ENCODE measurements around the gene ASTN2. TPM values are rescaled to one million over a fixed set of nuclear protein-coding genes. Genes with fewer than 3 reads are reported as not detected.

ASTN2 gene
- total RNA-seq, 1 donor from 2014 or later = 7.3 TPM

DNA sequence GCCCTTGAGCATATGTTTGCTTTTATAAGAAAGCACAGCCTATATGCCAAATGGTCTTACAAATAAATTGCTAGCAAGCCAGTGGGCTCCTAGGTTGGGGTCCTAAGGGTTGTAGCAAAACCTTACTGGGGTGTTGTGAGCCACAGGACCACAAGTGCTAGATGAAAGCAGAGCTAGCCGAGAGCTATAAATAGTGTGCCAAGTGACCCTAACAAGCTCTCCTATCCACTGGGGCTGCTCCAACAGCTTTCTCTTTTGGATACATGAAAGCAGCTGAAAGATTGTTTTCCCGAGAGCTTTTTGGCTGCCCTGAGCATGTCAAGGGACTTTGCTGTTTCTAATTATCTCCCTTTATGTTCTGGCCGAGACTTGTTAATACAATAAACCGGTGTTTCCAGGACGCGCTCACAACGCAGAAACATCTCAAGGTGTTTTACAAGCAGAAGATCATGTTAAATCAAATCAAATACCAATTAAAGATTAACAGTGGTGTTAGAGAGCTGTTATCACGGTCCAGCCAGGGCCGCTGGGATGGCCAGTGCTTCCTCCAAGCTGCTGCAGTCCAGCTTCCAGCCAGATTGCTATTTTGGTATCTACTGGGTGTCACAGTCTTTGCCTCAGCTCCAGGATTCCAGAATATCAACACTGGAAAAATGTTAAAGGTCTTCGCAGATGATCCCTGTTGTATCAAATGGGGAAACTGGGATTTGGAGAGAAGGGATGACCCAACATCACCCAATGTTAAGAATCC lies 351.0 kb downstream of the ASTN2 start:
- Histone ChIP-seq H3K27me3 (ENCODE audit: control insufficient read depth in 3 of 3, insufficient read depth in 3 of 3, low read length in 3 of 3) (no peaks in the 10 kb centered on the region), H3K36me3 (ENCODE audit: control insufficient read depth in 3 of 3, insufficient read depth in 3 of 3, low read length in 3 of 3) (no peaks in the 10 kb centered on the region), H3K4me3 (ENCODE audit: low read length in 3 of 3) (peak overlapping the region; percentile 7 to 43 (median 22)), H3K9ac (ENCODE audit: low read depth in 1 of 3, low read length in 3 of 3) (peak overlapping the region in 1 of 3 donors; percentile 16), H3K4me1 (ENCODE audit: control insufficient read depth in 3 of 3, insufficient read depth in 3 of 3, low read length in 3 of 3) (peaks cover 0 to 3% (median 2%) of the 10 kb centered on the region in 3 donors), H3K9me3 (ENCODE audit: control insufficient read depth in 3 of 3, low read length in 3 of 3) (no peaks in the 10 kb centered on the region), H3K27ac (ENCODE audit: low read depth, low read length) (peak overlapping the region; percentile 1)

DNA sequence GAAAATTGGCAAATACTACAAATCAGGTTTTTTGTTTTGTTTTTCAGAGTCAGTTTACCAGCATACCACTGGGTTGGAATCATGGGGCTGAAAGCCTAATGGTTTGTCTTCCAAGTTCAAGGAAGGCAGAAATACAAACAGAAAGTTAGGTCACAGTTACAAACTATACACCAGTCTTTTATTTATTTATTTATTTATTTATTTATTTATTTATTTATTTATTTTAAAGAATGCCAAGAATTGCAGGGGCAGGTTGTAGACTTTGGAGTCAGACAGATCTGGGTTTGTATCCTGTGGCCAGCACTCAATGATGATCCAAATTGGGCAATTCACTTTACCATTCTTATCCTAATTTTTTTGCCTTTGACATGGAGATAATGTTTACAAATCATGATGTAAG lies 353.9 kb downstream of the ASTN2 start:
- Histone ChIP-seq H3K27ac (ENCODE audit: low read depth, low read length) (no peak overlapping the region), H3K9me3 (ENCODE audit: control insufficient read depth in 3 of 3, low read length in 3 of 3) (no peaks in the 10 kb centered on the region), H3K9ac (ENCODE audit: low read depth in 1 of 3, low read length in 3 of 3) (no peak overlapping the region), H3K27me3 (ENCODE audit: control insufficient read depth in 3 of 3, insufficient read depth in 3 of 3, low read length in 3 of 3) (no peaks in the 10 kb centered on the region), H3K4me1 (ENCODE audit: control insufficient read depth in 3 of 3, insufficient read depth in 3 of 3, low read length in 3 of 3) (peaks cover 2 to 5% (median 3%) of the 10 kb centered on the region in 3 donors), H3K36me3 (ENCODE audit: control insufficient read depth in 3 of 3, insufficient read depth in 3 of 3, low read length in 3 of 3) (no peaks in the 10 kb centered on the region), H3K4me3 (ENCODE audit: low read length in 3 of 3) (no peak overlapping the region)

DNA sequence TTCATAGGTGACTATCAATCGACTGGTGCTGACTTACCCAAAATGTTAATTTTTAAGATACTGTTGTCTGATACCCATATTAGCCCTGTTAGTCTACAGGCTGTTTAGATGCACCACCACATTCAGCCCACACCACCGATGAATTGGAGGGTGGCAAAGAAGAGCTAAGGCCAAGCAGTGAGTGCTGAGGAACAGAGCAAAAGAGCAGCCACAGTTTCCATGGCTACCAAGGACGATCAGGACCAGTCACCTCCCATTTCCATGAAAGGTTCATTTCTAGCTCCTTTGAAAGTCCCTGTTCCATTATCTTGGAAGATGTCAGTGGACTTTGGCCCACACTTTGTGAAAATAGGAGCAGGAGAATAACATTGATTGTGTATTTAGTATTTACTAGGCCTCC lies 364.9 kb downstream of the ASTN2 start:
- no peaks in the 10 kb centered on the region for H3K9me3 ChIP-seq (ENCODE audit: control insufficient read depth in 3 of 3, low read length in 3 of 3)
- no peak overlapping the region for H3K27ac ChIP-seq (ENCODE audit: low read depth, low read length)
- H3K36me3 ChIP-seq (ENCODE audit: control insufficient read depth in 3 of 3, insufficient read depth in 3 of 3, low read length in 3 of 3) = no peaks in the 10 kb centered on the region
- H3K4me3 ChIP-seq (ENCODE audit: low read length in 3 of 3) = no peak overlapping the region
- peaks cover 0 to 6% (median 0%) of the 10 kb centered on the region in 3 donors for H3K4me1 ChIP-seq (ENCODE audit: control insufficient read depth in 3 of 3, insufficient read depth in 3 of 3, low read length in 3 of 3)
- no peak overlapping the region for H3K9ac ChIP-seq (ENCODE audit: low read depth in 1 of 3, low read length in 3 of 3)
- no peaks in the 10 kb centered on the region for H3K27me3 ChIP-seq (ENCODE audit: control insufficient read depth in 3 of 3, insufficient read depth in 3 of 3, low read length in 3 of 3)

DNA sequence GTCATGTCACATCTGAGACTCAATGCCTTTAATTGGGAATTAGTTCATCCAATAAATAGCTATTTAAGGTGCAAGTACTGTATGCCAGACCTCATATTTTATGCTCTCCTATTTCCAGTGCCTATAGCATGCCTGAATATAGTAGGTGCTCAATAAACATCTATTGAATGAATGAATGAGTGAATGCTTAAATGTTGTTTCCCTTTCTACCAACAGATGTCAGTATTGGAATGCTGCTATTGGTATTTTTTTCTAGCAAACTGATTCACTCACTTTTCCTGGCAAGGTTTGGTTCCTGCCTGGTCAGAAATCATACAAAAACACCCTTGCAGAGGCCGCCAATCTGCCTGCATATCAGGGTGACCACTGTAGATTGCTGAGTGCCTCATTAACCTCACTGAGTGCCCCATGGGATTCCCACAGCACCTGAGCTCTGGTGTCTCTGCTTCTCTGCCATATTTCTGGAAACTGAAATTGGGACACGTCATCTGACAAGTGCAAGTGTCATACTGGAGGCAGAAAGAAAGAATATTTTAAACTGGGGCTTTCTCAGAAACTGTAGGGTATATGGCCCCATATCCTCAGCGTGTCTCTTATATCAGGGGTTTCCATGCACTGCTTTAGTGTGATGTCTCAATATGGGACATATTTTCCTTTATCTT lies 368.1 kb downstream of the ASTN2 start:
- Histone ChIP-seq H3K27me3 (ENCODE audit: control insufficient read depth in 3 of 3, insufficient read depth in 3 of 3, low read length in 3 of 3) (no peaks in the 10 kb centered on the region), H3K36me3 (ENCODE audit: control insufficient read depth in 3 of 3, insufficient read depth in 3 of 3, low read length in 3 of 3) (no peaks in the 10 kb centered on the region), H3K4me1 (ENCODE audit: control insufficient read depth in 3 of 3, insufficient read depth in 3 of 3, low read length in 3 of 3) (no peaks in the 10 kb centered on the region), H3K9me3 (ENCODE audit: control insufficient read depth in 3 of 3, low read length in 3 of 3) (no peaks in the 10 kb centered on the region), H3K4me3 (ENCODE audit: low read length in 3 of 3) (no peak overlapping the region), H3K9ac (ENCODE audit: low read depth in 1 of 3, low read length in 3 of 3) (no peak overlapping the region), H3K27ac (ENCODE audit: low read depth, low read length) (no peak overlapping the region)

DNA sequence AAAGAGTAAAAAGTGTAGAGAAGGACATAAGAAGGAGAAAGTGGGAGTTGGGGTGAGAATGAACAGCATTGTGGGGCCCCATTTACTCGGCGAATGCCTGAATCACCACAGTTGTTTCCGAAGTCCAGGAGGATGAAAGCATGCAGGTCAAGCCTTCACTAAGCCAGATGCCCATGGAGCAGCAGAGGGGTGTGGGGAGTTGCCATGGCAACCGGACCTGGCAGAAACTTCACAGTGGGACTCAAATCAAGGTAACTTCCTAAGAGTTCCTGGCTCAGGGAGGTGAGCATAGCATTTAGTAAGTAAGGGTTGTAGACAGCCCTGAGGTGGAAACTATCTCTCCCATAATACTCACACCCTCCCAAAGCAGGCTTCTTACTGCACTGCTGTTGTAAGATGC lies 370.6 kb downstream of the ASTN2 start:
- H3K27me3 ChIP-seq (ENCODE audit: control insufficient read depth in 3 of 3, insufficient read depth in 3 of 3, low read length in 3 of 3) = no peaks in the 10 kb centered on the region
- no peaks in the 10 kb centered on the region for H3K9me3 ChIP-seq (ENCODE audit: control insufficient read depth in 3 of 3, low read length in 3 of 3)
- H3K4me3 ChIP-seq (ENCODE audit: low read length in 3 of 3) = no peak overlapping the region
- no peaks in the 10 kb centered on the region for H3K36me3 ChIP-seq (ENCODE audit: control insufficient read depth in 3 of 3, insufficient read depth in 3 of 3, low read length in 3 of 3)
- no peak overlapping the region for H3K27ac ChIP-seq (ENCODE audit: low read depth, low read length)
- no peaks in the 10 kb centered on the region for H3K4me1 ChIP-seq (ENCODE audit: control insufficient read depth in 3 of 3, insufficient read depth in 3 of 3, low read length in 3 of 3)
- H3K9ac ChIP-seq (ENCODE audit: low read depth in 1 of 3, low read length in 3 of 3) = no peak overlapping the region

DNA sequence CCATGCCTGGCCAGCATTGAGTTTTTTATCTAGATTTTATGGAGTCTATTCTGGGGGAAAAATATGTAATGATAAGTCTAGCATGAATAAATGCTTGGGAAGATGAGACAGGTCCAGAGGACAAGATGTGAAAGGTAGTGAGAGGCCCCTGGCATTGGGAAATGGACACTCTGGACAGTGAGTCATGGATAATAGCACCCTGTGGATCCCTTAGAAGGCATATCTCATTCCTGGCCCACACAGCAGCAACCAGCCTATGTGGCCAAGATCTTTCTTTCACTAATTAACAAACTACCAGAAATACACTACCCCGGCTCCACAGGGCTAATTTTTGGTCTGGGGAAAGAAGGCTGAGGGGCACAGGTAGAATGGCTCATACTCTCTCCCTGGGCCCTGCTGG lies 371.7 kb downstream of the ASTN2 start:
- no peaks in the 10 kb centered on the region for H3K4me1 ChIP-seq (ENCODE audit: control insufficient read depth in 3 of 3, insufficient read depth in 3 of 3, low read length in 3 of 3)
- H3K27ac ChIP-seq (ENCODE audit: low read depth, low read length) = no peak overlapping the region
- no peaks in the 10 kb centered on the region for H3K27me3 ChIP-seq (ENCODE audit: control insufficient read depth in 3 of 3, insufficient read depth in 3 of 3, low read length in 3 of 3)
- no peaks in the 10 kb centered on the region for H3K9me3 ChIP-seq (ENCODE audit: control insufficient read depth in 3 of 3, low read length in 3 of 3)
- H3K36me3 ChIP-seq (ENCODE audit: control insufficient read depth in 3 of 3, insufficient read depth in 3 of 3, low read length in 3 of 3) = no peaks in the 10 kb centered on the region
- no peak overlapping the region for H3K9ac ChIP-seq (ENCODE audit: low read depth in 1 of 3, low read length in 3 of 3)
- no peak overlapping the region for H3K4me3 ChIP-seq (ENCODE audit: low read length in 3 of 3)

GRCh38 chr9:117035546-117035945 lies 379.3 kb downstream of the ASTN2 start:
- H3K27ac ChIP-seq (ENCODE audit: low read depth, low read length) = no peak overlapping the region
- no peak overlapping the region for H3K9ac ChIP-seq (ENCODE audit: low read depth in 1 of 3, low read length in 3 of 3)
- no peaks in the 10 kb centered on the region for H3K36me3 ChIP-seq (ENCODE audit: control insufficient read depth in 3 of 3, insufficient read depth in 3 of 3, low read length in 3 of 3)
- H3K4me3 ChIP-seq (ENCODE audit: low read length in 3 of 3) = no peak overlapping the region
- peaks cover 0 to 3% (median 0%) of the 10 kb centered on the region in 3 donors for H3K27me3 ChIP-seq (ENCODE audit: control insufficient read depth in 3 of 3, insufficient read depth in 3 of 3, low read length in 3 of 3)
- H3K4me1 ChIP-seq (ENCODE audit: control insufficient read depth in 3 of 3, insufficient read depth in 3 of 3, low read length in 3 of 3) = no peaks in the 10 kb centered on the region
- H3K9me3 ChIP-seq (ENCODE audit: control insufficient read depth in 3 of 3, low read length in 3 of 3) = no peaks in the 10 kb centered on the region

GRCh38 chr9:117034866-117035265 lies 380.0 kb downstream of the ASTN2 start:
- no peak overlapping the region for H3K9ac ChIP-seq (ENCODE audit: low read depth in 1 of 3, low read length in 3 of 3)
- H3K27ac ChIP-seq (ENCODE audit: low read depth, low read length) = no peak overlapping the region
- H3K9me3 ChIP-seq (ENCODE audit: control insufficient read depth in 3 of 3, low read length in 3 of 3) = no peaks in the 10 kb centered on the region
- peaks cover 0 to 3% (median 0%) of the 10 kb centered on the region in 3 donors for H3K27me3 ChIP-seq (ENCODE audit: control insufficient read depth in 3 of 3, insufficient read depth in 3 of 3, low read length in 3 of 3)
- H3K4me1 ChIP-seq (ENCODE audit: control insufficient read depth in 3 of 3, insufficient read depth in 3 of 3, low read length in 3 of 3) = no peaks in the 10 kb centered on the region
- H3K36me3 ChIP-seq (ENCODE audit: control insufficient read depth in 3 of 3, insufficient read depth in 3 of 3, low read length in 3 of 3) = no peaks in the 10 kb centered on the region
- no peak overlapping the region for H3K4me3 ChIP-seq (ENCODE audit: low read length in 3 of 3)

DNA sequence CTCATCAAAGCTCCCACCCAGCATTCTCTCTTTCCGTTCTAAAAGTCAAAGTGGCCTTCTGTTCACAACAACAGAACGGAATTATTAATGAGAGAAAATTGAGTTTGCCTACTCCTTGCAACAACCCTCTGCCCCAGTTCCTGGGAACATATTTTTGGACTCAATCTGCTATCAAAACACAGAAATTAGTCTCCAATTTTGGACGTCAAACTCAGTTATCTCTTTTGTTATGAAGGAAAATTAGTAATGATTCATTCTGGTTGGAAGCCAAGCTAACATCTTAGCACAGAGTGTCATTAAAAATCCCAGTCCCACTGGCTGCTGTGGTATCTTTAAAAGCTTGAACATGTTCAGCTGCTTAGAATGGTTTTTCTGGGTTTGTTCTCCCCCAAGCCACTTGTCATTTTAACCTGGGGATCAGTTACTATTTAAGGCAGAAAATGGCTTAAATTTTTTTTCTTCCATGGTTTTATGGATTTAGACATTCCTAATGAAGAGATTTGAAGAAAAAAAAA lies 384.5 kb downstream of the ASTN2 start:
- Histone ChIP-seq H3K4me1 (ENCODE audit: control insufficient read depth in 3 of 3, insufficient read depth in 3 of 3, low read length in 3 of 3) (peaks cover 0 to 4% (median 0%) of the 10 kb centered on the region in 3 donors), H3K27ac (ENCODE audit: low read depth, low read length) (no peak overlapping the region), H3K27me3 (ENCODE audit: control insufficient read depth in 3 of 3, insufficient read depth in 3 of 3, low read length in 3 of 3) (no peaks in the 10 kb centered on the region), H3K4me3 (ENCODE audit: low read length in 3 of 3) (no peak overlapping the region), H3K9ac (ENCODE audit: low read depth in 1 of 3, low read length in 3 of 3) (no peak overlapping the region), H3K9me3 (ENCODE audit: control insufficient read depth in 3 of 3, low read length in 3 of 3) (no peaks in the 10 kb centered on the region), H3K36me3 (ENCODE audit: control insufficient read depth in 3 of 3, insufficient read depth in 3 of 3, low read length in 3 of 3) (no peaks in the 10 kb centered on the region)

- Histone ChIP-seq H3K9me3 (ENCODE audit: control insufficient read depth in 3 of 3, low read length in 3 of 3) (no peaks in the 10 kb centered on the region), H3K9ac (ENCODE audit: low read depth in 1 of 3, low read length in 3 of 3) (no peak overlapping the region), H3K4me3 (ENCODE audit: low read length in 3 of 3) (no peak overlapping the region), H3K36me3 (ENCODE audit: control insufficient read depth in 3 of 3, insufficient read depth in 3 of 3, low read length in 3 of 3) (no peaks in the 10 kb centered on the region), H3K27me3 (ENCODE audit: control insufficient read depth in 3 of 3, insufficient read depth in 3 of 3, low read length in 3 of 3) (no peaks in the 10 kb centered on the region), H3K27ac (ENCODE audit: low read depth, low read length) (no peak overlapping the region), H3K4me1 (ENCODE audit: control insufficient read depth in 3 of 3, insufficient read depth in 3 of 3, low read length in 3 of 3) (peaks cover 0 to 4% (median 0%) of the 10 kb centered on the region in 3 donors)
These were observed 385.5 kb downstream of the ASTN2 start for GRCh38 chr9:117029341-117029740.

All from skeletal muscle tissue (tissue), 4 donors.